K562 (cell line): ENCODE results near the gene GPR153. TPM values are rescaled to one million over a fixed set of nuclear protein-coding genes. Genes with fewer than 3 reads are reported as not detected.
A peak's percentile ranks its signal among the peaks of the same experiment; 100 is the strongest.

Source experiments
- ATAC-seq: fragments of 200-7000 bp; cut with Tn5 transposase; 3 replicates; pipeline ENCODE4 v1.9.1; 2020; ENCODE audit warnings: moderate library complexity
- BruUV-seq: library from RNA; stranded (reverse); fragments of 400-500 nt; replicated peaks from 2 replicates; lab custom pipeline; 2021; lab: Mats Ljungman, UMichigan
- CTCF ChIA-PET: fragments of 300-600 bp; formaldehyde crosslinking; extraction: SDS; loops from one replicate; lab custom pipeline; 2021; ENCODE audit warnings: low intra/inter-chr PET ratio; lab: Yijun Ruan, JAX
- POLR2A ChIA-PET: fragments of 300-600, 350-650 bp; sonication (Branson Sonifier 250); formaldehyde crosslinking; extraction: SDS; loops from one replicate; lab custom pipeline; 2021; ENCODE audit warnings: antibody characterized with exemption, inconsistent platforms; lab: Yijun Ruan, JAX
- DNase-seq, 4 experiments: peaks; one replicate each; pipeline versions ENCODE4 v3.0.0 to v3.0.0-alpha.2; 2011 to 2018; ENCODE audit warnings: low spot score in 3 of 4, mixed read lengths in 3 of 4; ENCODE audit errors: extremely low read depth in 1 of 4
- FAIRE-seq: peaks from 2 replicates; lab custom pipeline; 2011; peaks lifted over from hg19 to GRCh38; lab: Jason Lieb, UNC
- H2AFZ ChIP-seq: 2 replicates; pipeline ENCODE4 v1.6.0; 2011; ENCODE audit warnings: low read depth, low read length, control low read depth, inconsistent platforms
- H3K27ac ChIP-seq: fragments of 200-600 bp; 3 replicates; pipeline ENCODE4 v1.8.0; 2011; ENCODE audit warnings: low read depth, mild to moderate bottlenecking, control low read depth, inconsistent platforms, low read length, moderate library complexity, mixed read lengths; ENCODE audit errors: extremely low read depth
- H3K27me3 ChIP-seq, 2 experiments: fragments of 300-600 bp in 1 of 2; 2 replicates in 1 of 2; 3 replicates in 1 of 2; pipeline versions ENCODE4 v1.6.0 to v1.8.0; 2011; ENCODE audit warnings: inconsistent platforms in 2 of 2, low read length in 2 of 2, mild to moderate bottlenecking in 1 of 2, mixed read lengths in 1 of 2, moderate library complexity in 1 of 2; ENCODE audit not compliant: control insufficient read depth in 2 of 2, insufficient read depth in 2 of 2
- H3K36me3 ChIP-seq: fragments of 300-600 bp; 3 replicates; pipeline ENCODE4 v1.8.0; 2011; ENCODE audit warnings: mild to moderate bottlenecking, low read length, inconsistent platforms; ENCODE audit not compliant: control insufficient read depth, insufficient read depth
- H3K4me1 ChIP-seq, 2 experiments: fragments of 200-600 bp in 1 of 2; replicated peaks in 1 of 2; 2 replicates in 1 of 2; 3 replicates in 1 of 2; pipeline versions ENCODE4 v1.5.1 to v1.8.0; 2011; ENCODE audit warnings: inconsistent platforms in 2 of 2, low read length in 2 of 2, mild to moderate bottlenecking in 1 of 2, mixed read lengths in 1 of 2, moderate library complexity in 1 of 2; ENCODE audit not compliant: control insufficient read depth in 2 of 2, insufficient read depth in 2 of 2
- H3K4me2 ChIP-seq: 2 replicates; pipeline ENCODE4 v1.6.1; 2011; ENCODE audit warnings: low read length, control low read depth, inconsistent platforms, mixed read lengths; ENCODE audit not compliant: insufficient read depth
- H3K4me3 ChIP-seq: fragments of 200-600 bp; sonication (generic), shearing (Covaris generic); 2 replicates; pipeline ENCODE4 v1.5.1; 2016; ENCODE audit warnings: control low read depth, inconsistent platforms
- H3K79me2 ChIP-seq: fragments of 200-600 bp; 3 replicates; pipeline ENCODE4 v1.8.0; 2011; ENCODE audit warnings: low read length, inconsistent platforms; ENCODE audit not compliant: control insufficient read depth, insufficient read depth
- H3K9ac ChIP-seq, 2 experiments: 2 replicates each; pipeline versions ENCODE4 v1.6.0 to v1.6.1; 2011; ENCODE audit warnings: low read depth in 2 of 2, low read length in 2 of 2, control low read depth in 1 of 2, inconsistent platforms in 1 of 2, mild to moderate bottlenecking in 1 of 2, mixed read lengths in 1 of 2; ENCODE audit not compliant: insufficient read depth in 1 of 2
- H3K9me1 ChIP-seq: one replicate; pipeline ENCODE4 v1.6.0; 2011; ENCODE audit warnings: inconsistent platforms, mild to moderate bottlenecking, low read length, moderate library complexity; ENCODE audit not compliant: control insufficient read depth, insufficient read depth
- H3K9me3 ChIP-seq: replicated peaks from 2 replicates; pipeline ENCODE4 v1.5.1; 2011; ENCODE audit warnings: low read depth, low read length, inconsistent platforms; ENCODE audit not compliant: control insufficient read depth, insufficient read depth
- H4K20me1 ChIP-seq: replicated peaks from 2 replicates; pipeline ENCODE4 v1.6.1; 2011; ENCODE audit warnings: low read length, inconsistent platforms, mixed read lengths; ENCODE audit not compliant: control insufficient read depth, insufficient read depth
- EGR1 ChIP-seq: fragments of 450-650 bp; conservative IDR thresholded peaks from 2 replicates; pipeline ENCODE4 v1.6.1; 2017; ENCODE audit warnings: mild to moderate bottlenecking
- FOXA3 ChIP-seq, 2 experiments: fragments of 450-650 bp in 1 of 2; sonication (generic) in 1 of 2; formaldehyde crosslinking; IDR thresholded peaks in 1 of 2; conservative IDR thresholded peaks in 1 of 2; 2 replicates each; pipeline versions ENCODE4 v1.4.0 to v1.8.0; 2020 to 2022; ENCODE audit warnings: mild to moderate bottlenecking in 2 of 2, missing genetic modification reagents in 1 of 2
- GABPB2 ChIP-seq: fragments of 250-450 bp; sonication (Bioruptor Pico); conservative IDR thresholded peaks from 2 replicates; pipeline ENCODE4 v1.5.1; 2021; ENCODE audit warnings: mild to moderate bottlenecking
- JUND ChIP-seq, 2 experiments: IDR thresholded peaks; 2 replicates in 1 of 2; 3 replicates in 1 of 2; pipeline ENCODE4 v1.6.1; 2011; ENCODE audit warnings: borderline replicate concordance in 2 of 2, low read depth in 2 of 2, low read length in 2 of 2, improper control_type of control experiment in 1 of 2, missing biosample characterization in 1 of 2, missing genetic modification characterization in 1 of 2, missing genetic modification reagents in 1 of 2
- OTX1 ChIP-seq: fragments of 450-650 bp; formaldehyde crosslinking; IDR thresholded peaks from 2 replicates; pipeline ENCODE4 v1.4.0; 2022; ENCODE audit warnings: mild to moderate bottlenecking
- PRMT5 ChIP-seq: sonication (generic); formaldehyde crosslinking; IDR thresholded peaks from 2 replicates; pipeline ENCODE4 v1.5.0; 2020; ENCODE audit warnings: missing genetic modification reagents
- PTTG1 ChIP-seq: fragments of 450-650 bp; IDR thresholded peaks from 2 replicates; pipeline ENCODE4 v1.6.1; 2016; ENCODE audit warnings: low read depth, mild to moderate bottlenecking, missing genetic modification characterization, missing compliant biosample characterization
- YY1 ChIP-seq, 3 experiments: IDR thresholded peaks; 2 replicates each; pipeline ENCODE4 v1.6.1; 2011; ENCODE audit warnings: low read length in 2 of 3, mild to moderate bottlenecking in 2 of 3, moderate library complexity in 2 of 3, borderline replicate concordance in 1 of 3, control low read depth in 1 of 3, low read depth in 1 of 3; ENCODE audit not compliant: insufficient read depth in 3 of 3, insufficient replicate concordance in 2 of 3, control insufficient read depth in 1 of 3, insufficient read length in 1 of 3; ENCODE audit errors: extremely low read depth in 1 of 3
- ZNF239 ChIP-seq: fragments of 250-450 bp; sonication (Bioruptor Pico); IDR thresholded peaks from 2 replicates; pipeline ENCODE4 v1.4.0; 2020; ENCODE audit warnings: mild to moderate bottlenecking
- ZNF316 ChIP-seq: fragments of 450-650 bp; IDR thresholded peaks from 2 replicates; pipeline ENCODE4 v1.6.1; 2016
- WGBS: fragments of 100-300 bp; shearing (Covaris generic); methylation state at CpG from one replicate; pipeline ENCODE4 v1.1.6; 2016; ENCODE audit warnings: low coverage, mixed read lengths; ENCODE audit not compliant: insufficient coverage; ENCODE audit errors: missing lambda C conversion rate; 5-methylcytosine and 5-hydroxymethylcytosine counted together
- in situ Hi-C: fragments of 300-500 bp; cut with MboI; formaldehyde crosslinking; loops from 4 replicates; pipeline ENCODE4 v1.15.0; 2018; ENCODE audit warnings: inconsistent platforms, mixed read lengths
- intact Hi-C: fragments of 100-400 bp; cut with micrococcal nuclease; formaldehyde crosslinking; loops from 2 replicates; pipeline ENCODE4 v1.14.2; 2022
- polyA plus RNA-seq, 8 experiments: library from polyadenylated mRNA; depleted of rRNA in 4 of 8; stranded (reverse) in 5 of 8; unstranded in 3 of 8; fragments of >200 nt; fragmentation: Nextera tagmentation in 2 of 8; fragmentation: Illumina TruSeq in 1 of 8; extraction: Ambion mirVana in 2 of 8; extraction: Trizol in 1 of 8; gene quantifications; 2 replicates each; pipeline versions ENCODE4 v1.2.1 to v1.2.3, GENCODE V29; 2011 to 2014; ENCODE audit warnings: inconsistent platforms in 1 of 8, missing spikeins in 1 of 8
- total RNA-seq, 7 experiments: library from RNA; depleted of rRNA in 6 of 7; stranded (reverse); fragments of >200 nt in 6 of 7; fragmentation: Illumina TruSeq in 2 of 7; extraction: Trizol in 2 of 7; gene quantifications; 2 replicates each; pipeline versions ENCODE4 v1.2.1 to v1.2.3, GENCODE V29; 2011 to 2021; ENCODE audit warnings: low replicate concordance in 1 of 7
- TF ChIP-seq, protein P1 (sequence below): fragments of 250-450 bp; sonication (Bioruptor Pico); IDR thresholded peaks from 2 replicates; pipeline ENCODE4 v1.4.0; 2020
- TF ChIP-seq, protein P2 (sequence below): fragments of 450-650 bp; IDR thresholded peaks from 2 replicates; pipeline ENCODE4 v1.6.1; 2016
- TF ChIP-seq, protein P3 (sequence below), 2 experiments: IDR thresholded peaks in 1 of 2; conservative IDR thresholded peaks in 1 of 2; 2 replicates each; pipeline ENCODE4 v1.6.1; 2016; ENCODE audit warnings: low read depth in 2 of 2, mild to moderate bottlenecking in 1 of 2, missing compliant biosample characterization in 1 of 2, missing genetic modification characterization in 1 of 2, moderate library complexity in 1 of 2

The GPR153 gene
- total and polyA plus RNA-seq, 9 of the 15 experiments (the other 6 are each of a cell fraction or from before 2014, with no cell fraction given), result 0.01 to 1.5 (median 0.51) TPM

DNA sequence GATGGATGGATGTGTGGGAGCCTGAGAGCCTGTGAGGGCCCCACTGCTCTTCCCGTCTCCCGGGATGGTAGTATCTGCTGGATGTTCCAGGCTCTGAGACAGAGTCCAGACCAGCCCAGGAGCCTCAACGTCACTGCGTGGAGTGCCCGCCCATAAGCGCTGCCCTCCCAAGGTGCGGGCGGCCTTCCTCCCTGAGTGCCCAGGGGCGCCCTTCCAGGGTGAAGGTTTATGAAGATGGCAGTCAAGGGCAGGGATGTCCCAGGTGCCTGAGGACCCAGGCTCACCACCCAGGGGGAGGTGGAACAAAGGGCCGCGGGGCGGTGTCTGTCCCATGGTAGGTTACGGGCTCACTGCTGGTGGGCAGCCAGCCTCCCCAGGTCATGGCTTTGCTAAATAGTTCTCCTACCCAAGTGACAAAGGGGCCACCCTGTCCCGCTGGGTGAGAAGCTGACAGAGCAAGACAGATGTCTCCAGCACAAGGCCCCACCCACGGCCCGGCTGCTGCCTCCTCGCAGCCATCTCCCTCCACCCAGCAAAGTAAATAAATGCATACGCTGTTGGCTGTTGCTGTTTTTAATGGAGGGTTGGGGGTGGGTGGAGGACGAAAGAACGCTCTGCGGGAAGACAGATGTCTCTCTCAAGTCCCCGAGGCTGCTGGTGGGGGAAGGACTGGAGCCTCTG lies 9.0 kb upstream of the GPR153 start:
- in situ Hi-C loops (loop anchor here (25.0 kb wide), 1 partner anchor 942 kb away; no protein-coding TSS in a partner anchor), intact Hi-C loops (no loop called here)
- Histone ChIP-seq H2AFZ (no peak overlapping the region), H4K20me1 (peaks cover 14% of the 10 kb centered on the region; the same call in 1 of the 2 replicates), H3K27me3 (no peaks in the 10 kb centered on the region), H3K4me3 (no peak overlapping the region), H3K4me1 (peaks cover 0 to 70% of the 10 kb centered on the region in 2 experiments; a peak in 3 of 5 replicates), H3K79me2 (no peaks in the 10 kb centered on the region), H3K9ac (peak overlapping the region in 1 of 2 experiments; percentile 10; a peak in 1 of 4 replicates), H3K9me3 (no peaks in the 10 kb centered on the region), H3K36me3 (no peaks in the 10 kb centered on the region), H3K9me1 (no peaks in the 10 kb centered on the region), H3K4me2 (peak overlapping the region; percentile 32), H3K27ac (no peak overlapping the region)
- DNase-seq, result peak in 1 of 4 experiments; percentile 33
- peak; percentile 27; the same call in 1 of the 3 replicates for ATAC-seq
- ChIA-PET CTCF (no interaction called here), POLR2A (interaction anchor here (0.5 kb wide), 1 partner anchor 130 kb away, joined by 3 read pairs; no protein-coding TSS in a partner anchor)
- BruUV-seq, result no TSS peak
- FAIRE-seq, result no peak
- 54% methylated on average over 22 of the region's 22 CpGs for WGBS
- TF ChIP-seq, protein P1, sequence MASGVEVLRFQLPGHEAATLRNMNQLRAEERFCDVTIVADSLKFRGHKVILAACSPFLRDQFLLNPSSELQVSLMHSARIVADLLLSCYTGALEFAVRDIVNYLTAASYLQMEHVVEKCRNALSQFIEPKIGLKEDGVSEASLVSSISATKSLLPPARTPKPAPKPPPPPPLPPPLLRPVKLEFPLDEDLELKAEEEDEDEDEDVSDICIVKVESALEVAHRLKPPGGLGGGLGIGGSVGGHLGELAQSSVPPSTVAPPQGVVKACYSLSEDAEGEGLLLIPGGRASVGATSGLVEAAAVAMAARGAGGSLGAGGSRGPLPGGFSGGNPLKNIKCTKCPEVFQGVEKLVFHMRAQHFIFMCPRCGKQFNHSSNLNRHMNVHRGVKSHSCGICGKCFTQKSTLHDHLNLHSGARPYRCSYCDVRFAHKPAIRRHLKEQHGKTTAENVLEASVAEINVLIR, result no peak
- TF ChIP-seq OTX1 (no peak), YY1 (IDR thresholded peaks at IDR 0.05; ENCODE audit: borderline replicate concordance in 1 of 3, control insufficient read depth in 1 of 3, extremely low read depth in 1 of 3, insufficient read depth in 3 of 3, insufficient read length in 1 of 3, insufficient replicate concordance in 2 of 3, low read depth in 1 of 3, low read length in 2 of 3) (peak in 1 of 3 experiments; percentile 17), PTTG1 (tag) (no peak), JUND (IDR thresholded peaks at IDR 0.05; ENCODE audit: borderline replicate concordance, low read depth, low read length) (no peak), JUND (tag; IDR thresholded peaks at IDR 0.05; ENCODE audit: borderline replicate concordance, low read depth, low read length) (no peak), EGR1 (peak; percentile 19; the same call in 1 of the 2 replicates), ZNF239 (CRISPR knock-in tag) (no peak), PRMT5 (CRISPR knock-in tag) (no peak), GABPB2 (no peak), FOXA3 (CRISPR knock-in tag; conservative IDR thresholded peaks at IDR 0.05 in 1 of 2, IDR thresholded peaks at IDR 0.05 in 1 of 2) (peak in 1 of 2 experiments; percentile 24; a peak in 1 of 4 replicates), ZNF316 (no peak)
- TF ChIP-seq, protein P2, sequence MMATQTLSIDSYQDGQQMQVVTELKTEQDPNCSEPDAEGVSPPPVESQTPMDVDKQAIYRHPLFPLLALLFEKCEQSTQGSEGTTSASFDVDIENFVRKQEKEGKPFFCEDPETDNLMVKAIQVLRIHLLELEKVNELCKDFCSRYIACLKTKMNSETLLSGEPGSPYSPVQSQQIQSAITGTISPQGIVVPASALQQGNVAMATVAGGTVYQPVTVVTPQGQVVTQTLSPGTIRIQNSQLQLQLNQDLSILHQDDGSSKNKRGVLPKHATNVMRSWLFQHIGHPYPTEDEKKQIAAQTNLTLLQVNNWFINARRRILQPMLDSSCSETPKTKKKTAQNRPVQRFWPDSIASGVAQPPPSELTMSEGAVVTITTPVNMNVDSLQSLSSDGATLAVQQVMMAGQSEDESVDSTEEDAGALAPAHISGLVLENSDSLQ, result peak; percentile 85
- TF ChIP-seq, protein P3, sequence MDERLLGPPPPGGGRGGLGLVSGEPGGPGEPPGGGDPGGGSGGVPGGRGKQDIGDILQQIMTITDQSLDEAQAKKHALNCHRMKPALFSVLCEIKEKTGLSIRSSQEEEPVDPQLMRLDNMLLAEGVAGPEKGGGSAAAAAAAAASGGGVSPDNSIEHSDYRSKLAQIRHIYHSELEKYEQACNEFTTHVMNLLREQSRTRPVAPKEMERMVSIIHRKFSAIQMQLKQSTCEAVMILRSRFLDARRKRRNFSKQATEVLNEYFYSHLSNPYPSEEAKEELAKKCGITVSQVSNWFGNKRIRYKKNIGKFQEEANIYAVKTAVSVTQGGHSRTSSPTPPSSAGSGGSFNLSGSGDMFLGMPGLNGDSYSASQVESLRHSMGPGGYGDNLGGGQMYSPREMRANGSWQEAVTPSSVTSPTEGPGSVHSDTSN (CRISPR knock-in tag; IDR thresholded peaks at IDR 0.05; ENCODE audit: low read depth), result no peak
- TF ChIP-seq, protein P3 (tag; conservative IDR thresholded peaks at IDR 0.05; ENCODE audit: low read depth), result peak; percentile 77
